PC-3 (cell line): ENCODE results near the gene TNRC6C. TPM values are rescaled to one million over a fixed set of nuclear protein-coding genes. Genes with fewer than 3 reads are reported as not detected.

Source experiments
- ATAC-seq: fragments of 200-7000 bp; cut with Tn5 transposase; 2 replicates; pipeline ENCODE4 v1.9.1; 2020; ENCODE audit warnings: mild to moderate bottlenecking, moderate library complexity
- BruUV-seq: library from RNA; stranded (reverse); fragments of 400-500 nt; replicated peaks from 2 replicates; lab custom pipeline; 2021; lab: Mats Ljungman, UMichigan
- CTCF ChIA-PET: fragments of 300-600 bp; sonication (Branson Sonifier 250); formaldehyde crosslinking; loops from one replicate; lab custom pipeline; 2022; ENCODE audit warnings: antibody characterized with exemption; lab: Charles Lee
- POLR2A ChIA-PET: fragments of 300-600 bp; sonication (Branson Sonifier 250); formaldehyde crosslinking; loops from one replicate; lab custom pipeline; 2022; ENCODE audit warnings: antibody characterized with exemption; ENCODE audit not compliant: unreplicated experiment; lab: Charles Lee
- DNase-seq: peaks from one replicate; pipeline ENCODE4 v3.0.0-alpha.2; 2015
- H2AFZ ChIP-seq: fragments of 300-600 bp; sonication (generic); 2 replicates; pipeline ENCODE4 v1.6.0; 2016; ENCODE audit warnings: antibody characterized with exemption, low read length
- H3F3A ChIP-seq: fragments of 300-600 bp; sonication (generic); one replicate; pipeline ENCODE4 v1.6.0; 2017; ENCODE audit warnings: antibody characterized with exemption, low read length, control low read depth, mild to moderate bottlenecking; ENCODE audit not compliant: unreplicated experiment
- H3K27ac ChIP-seq: fragments of 300-600 bp; sonication (generic); 2 replicates; pipeline ENCODE4 v1.5.1; 2016; ENCODE audit warnings: mild to moderate bottlenecking, low read length
- H3K27me3 ChIP-seq: fragments of 300-600 bp; sonication (generic); 2 replicates; pipeline ENCODE4 v1.6.1; 2016; ENCODE audit warnings: low read length, mixed read lengths
- H3K36me3 ChIP-seq: fragments of 300-600 bp; sonication (generic); 2 replicates; pipeline ENCODE4 v1.6.1; 2016; ENCODE audit warnings: low read depth, mixed run types, low read length, mixed read lengths
- H3K4me1 ChIP-seq: fragments of 300-600 bp; sonication (generic); 2 replicates; pipeline ENCODE4 v1.5.1; 2016; ENCODE audit warnings: low read length; ENCODE audit not compliant: insufficient read depth
- H3K4me2 ChIP-seq: fragments of 300-600 bp; sonication (generic); 2 replicates; pipeline ENCODE4 v1.6.0; 2016; ENCODE audit warnings: low read length
- H3K4me3 ChIP-seq: fragments of 300-600 bp; sonication (generic); 2 replicates; pipeline ENCODE4 v1.5.1; 2016; ENCODE audit warnings: mild to moderate bottlenecking, low read length, mixed read lengths
- H3K79me2 ChIP-seq: fragments of 300-600 bp; sonication (generic); 2 replicates; pipeline ENCODE4 v1.6.1; 2017; ENCODE audit warnings: low read length, mixed read lengths
- H3K9ac ChIP-seq: fragments of 300-600 bp; sonication (generic); 2 replicates; pipeline ENCODE4 v1.6.0; 2016; ENCODE audit warnings: mild to moderate bottlenecking, low read length
- H3K9me2 ChIP-seq: fragments of 300-600 bp; sonication (generic); replicated peaks from 2 replicates; pipeline ENCODE4 v1.6.1; 2016; ENCODE audit warnings: mixed run types, low read length, mixed read lengths
- H3K9me3 ChIP-seq: fragments of 300-600 bp; sonication (generic); 2 replicates; pipeline ENCODE4 v1.6.1; 2016; ENCODE audit warnings: low read length, mixed read lengths
- H4K20me1 ChIP-seq: fragments of 300-600 bp; sonication (generic); 2 replicates; pipeline ENCODE4 v1.6.1; 2016; ENCODE audit warnings: low read length, mixed read lengths
- CTCF ChIP-seq: fragments of 300-600 bp; sonication (generic); conservative IDR thresholded peaks from 2 replicates; pipeline ENCODE4 v1.5.1; 2017; ENCODE audit warnings: antibody characterized with exemption, low read depth, mild to moderate bottlenecking, low read length
- EZH2 ChIP-seq: fragments of 300-600 bp; sonication (generic); IDR thresholded peaks from one replicate; pipeline ENCODE4 v1.6.1; 2017; ENCODE audit warnings: antibody characterized with exemption, mild to moderate bottlenecking, low read length; ENCODE audit not compliant: unreplicated experiment
- EZH2phosphoT487 ChIP-seq: fragments of 300-600 bp; sonication (generic); IDR thresholded peaks from 2 replicates; pipeline ENCODE4 v1.6.1; 2018; ENCODE audit warnings: mild to moderate bottlenecking, antibody characterized with exemption, low read length, borderline replicate concordance
- intact Hi-C: fragments of 100-400 bp; cut with micrococcal nuclease; formaldehyde crosslinking; loops from 2 replicates; pipeline ENCODE4 v1.9.0; 2023
- total RNA-seq: library from RNA; depleted of rRNA; stranded (reverse); fragments of >200 nt; gene quantifications from 2 replicates; pipeline ENCODE4 v1.2.3, GENCODE V29; 2014

The TNRC6C gene
- total RNA-seq, 1 experiment from 2014 or later, result 5.3 TPM

GRCh38 chr17:78128551-78129350 is 170.2 kb downstream of the TNRC6C start, which contains the start of gene TMC6:
Gene TMC6 (minus strand): TSS chr17:78128755. CDS start chr17:78126832, 1,923 bp downstream.
- no peaks in the 10 kb centered on the region for H4K20me1 ChIP-seq
- peak; percentile 90 for DNase-seq

GRCh38 chr17:78129351-78130089 is 171.0 kb downstream of the TNRC6C start:
- peaks cover 3% of the 10 kb centered on the region for H3F3A ChIP-seq
- intact Hi-C loops, result loop anchor here (2.0 kb wide), 1 partner anchor 57 kb away; the partner anchor contains the start of genes AFMID and TK1
- peak overlapping the region; percentile 94 for H2AFZ ChIP-seq
- no peaks in the 10 kb centered on the region for H3K9me2 ChIP-seq
- DNase-seq (no peak), ATAC-seq (no peak)
- H3K4me2 ChIP-seq, result peak overlapping the region; percentile 99
- no peaks in the 10 kb centered on the region for H3K9me3 ChIP-seq
- H3K9ac ChIP-seq, result no peak overlapping the region
- BruUV-seq, result no TSS peak
- peaks cover 27% of the 10 kb centered on the region for H3K4me1 ChIP-seq
- no peaks in the 10 kb centered on the region for H3K27me3 ChIP-seq
- ChIA-PET CTCF (interaction anchor here (1.6 kb wide), 1 partner anchor 122 kb away, joined by 3 read pairs; no protein-coding TSS in a partner anchor), POLR2A (interaction anchor here (0.5 to 1.4 kb wide), 3 partner anchors 11 to 989 kb away, joined by 3 to 27 read pairs (median 18); partner anchors contain the start of gene SEC14L1)
- peaks cover 23% of the 10 kb centered on the region for H3K79me2 ChIP-seq
- no peaks in the 10 kb centered on the region for H4K20me1 ChIP-seq
- H3K4me3 ChIP-seq, result peak overlapping the region; percentile 95
- TF ChIP-seq EZH2, result no peak
- no peak for TF ChIP-seq CTCF
- no peak for TF ChIP-seq EZH2phosphoT487
- H3K27ac ChIP-seq, result peak overlapping the region; percentile 70; the same call in 1 of the 2 replicates
- peaks cover 4% of the 10 kb centered on the region; the same call in 1 of the 2 replicates for H3K36me3 ChIP-seq

More at GRCh38 chr17:78128551-78129350, 170.2 kb downstream of the TNRC6C start, which contains the start of gene TMC6:
- H3K27ac ChIP-seq, result peak within 1 kb of the TSS; percentile 79
- peak within 1 kb of the TSS; percentile 99 for H3K4me2 ChIP-seq
- CTCF ChIA-PET, result interaction anchor here (0.6 to 1.6 kb wide), 3 partner anchors 40 to 122 kb away, joined by 3 to 5 read pairs (median 4); partner anchors contain the start of gene SYNGR2
- no peaks in the 10 kb centered on the region for H3K9me2 ChIP-seq
- peaks cover 27% of the 10 kb centered on the region for H3K4me1 ChIP-seq
- ATAC-seq, result peak; percentile 61
- H3K4me3 ChIP-seq, result peak within 1 kb of the TSS; percentile 95
- peaks cover 7% of the 10 kb centered on the region; the same call in 1 of the 2 replicates for H3K36me3 ChIP-seq
- intact Hi-C loops, result loop anchor here (1.0 to 2.0 kb wide), 2 partner anchors 40 to 58 kb away; partner anchors contain the start of genes AFMID, SYNGR2 and TK1
- POLR2A ChIA-PET, result interaction anchor here (0.5 to 1.4 kb wide), 5 partner anchors 12 to 988 kb away, joined by 3 to 27 read pairs (median 16); partner anchors contain the start of gene SEC14L1
- no TSS peak for BruUV-seq
- H3K27me3 ChIP-seq, result no peaks in the 10 kb centered on the region
- TF ChIP-seq EZH2phosphoT487 (no peak), CTCF (no peak), EZH2 (no peak)
- peaks cover under 1% of the 10 kb centered on the region for H3F3A ChIP-seq
- peak within 1 kb of the TSS; percentile 83 for H3K9ac ChIP-seq
- H2AFZ ChIP-seq, result peak within 1 kb of the TSS; percentile 94
- H3K79me2 ChIP-seq, result peaks cover 23% of the 10 kb centered on the region
- no peaks in the 10 kb centered on the region for H3K9me3 ChIP-seq
